Activated T-cell treated with anti-CD3 and anti-CD28 coated beads, Interleukin-2, amount 50 U/mL, for 1 hour (primary cell): ENCODE results near the gene TEDC2.

Source experiments
- DNase-seq: peaks from one replicate; pipeline ENCODE4 v3.0.0-alpha.2; 2020

TEDC2 gene

DNA sequence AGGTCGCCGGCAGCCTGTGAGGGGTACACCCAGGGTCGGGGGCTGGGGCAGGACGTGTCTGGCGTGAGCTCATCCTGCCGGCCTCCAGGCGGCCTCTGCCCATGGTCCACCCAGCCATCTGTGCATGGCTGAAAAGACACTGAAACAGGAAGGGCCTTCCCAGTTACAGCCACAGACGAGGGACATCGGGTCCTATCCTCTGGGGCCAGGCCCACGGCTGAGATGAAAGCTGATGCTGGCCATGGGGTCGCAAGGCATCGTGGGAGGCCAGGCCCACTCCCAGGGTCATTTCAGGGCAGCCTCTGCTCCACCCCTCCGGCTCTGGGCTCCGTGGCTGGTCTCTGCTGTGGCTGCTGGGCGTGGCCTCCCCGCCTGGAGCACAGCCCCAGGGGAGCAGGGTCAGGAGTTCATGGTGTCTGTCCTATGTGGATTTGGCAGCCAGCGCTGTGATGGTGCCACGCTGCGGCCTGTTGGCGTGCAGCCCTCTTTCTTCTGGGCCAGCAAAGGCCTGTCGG lies 37.3 kb downstream of the TEDC2 start:
- no peak for DNase-seq

DNA sequence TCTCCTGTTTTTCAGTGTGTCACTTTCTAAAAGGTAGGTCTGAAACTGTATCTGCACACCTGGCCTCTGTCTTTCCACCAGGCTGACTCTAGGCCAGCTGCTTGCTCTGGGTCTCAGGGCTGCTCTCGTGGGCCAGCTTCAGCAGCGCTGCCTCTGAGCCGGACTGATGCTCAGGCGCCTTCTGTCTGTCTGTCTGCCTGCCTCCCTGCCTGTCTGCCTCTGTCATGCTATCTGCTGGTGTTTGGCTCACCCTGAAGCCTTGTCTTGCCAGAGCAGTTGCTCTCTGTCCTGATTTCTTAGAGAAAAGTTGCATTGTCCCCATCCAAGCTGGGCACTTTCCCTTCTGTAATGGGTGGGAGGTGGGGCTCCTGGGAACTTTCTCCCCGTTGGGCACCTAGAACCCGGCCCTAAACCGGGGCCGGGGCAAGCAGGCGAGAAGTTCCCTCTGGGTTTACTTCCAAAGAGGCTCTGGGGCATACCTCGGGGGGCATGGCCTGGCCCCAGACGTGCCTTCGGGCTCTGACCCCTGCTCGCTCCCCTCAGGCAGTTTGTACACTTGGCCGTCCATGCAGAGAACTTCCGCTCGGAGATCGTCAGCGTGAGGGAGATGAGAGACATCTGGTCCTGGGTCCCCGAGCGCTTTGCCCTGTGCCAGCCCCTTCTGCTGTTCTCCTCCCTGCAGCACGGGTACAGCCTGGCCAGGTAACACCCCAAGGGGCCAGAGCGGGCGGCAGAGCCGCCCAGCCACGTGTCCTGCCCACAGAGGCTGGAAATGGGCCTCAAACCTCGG lies 38.0 kb downstream of the TEDC2 start:
- no peak for DNase-seq

DNA sequence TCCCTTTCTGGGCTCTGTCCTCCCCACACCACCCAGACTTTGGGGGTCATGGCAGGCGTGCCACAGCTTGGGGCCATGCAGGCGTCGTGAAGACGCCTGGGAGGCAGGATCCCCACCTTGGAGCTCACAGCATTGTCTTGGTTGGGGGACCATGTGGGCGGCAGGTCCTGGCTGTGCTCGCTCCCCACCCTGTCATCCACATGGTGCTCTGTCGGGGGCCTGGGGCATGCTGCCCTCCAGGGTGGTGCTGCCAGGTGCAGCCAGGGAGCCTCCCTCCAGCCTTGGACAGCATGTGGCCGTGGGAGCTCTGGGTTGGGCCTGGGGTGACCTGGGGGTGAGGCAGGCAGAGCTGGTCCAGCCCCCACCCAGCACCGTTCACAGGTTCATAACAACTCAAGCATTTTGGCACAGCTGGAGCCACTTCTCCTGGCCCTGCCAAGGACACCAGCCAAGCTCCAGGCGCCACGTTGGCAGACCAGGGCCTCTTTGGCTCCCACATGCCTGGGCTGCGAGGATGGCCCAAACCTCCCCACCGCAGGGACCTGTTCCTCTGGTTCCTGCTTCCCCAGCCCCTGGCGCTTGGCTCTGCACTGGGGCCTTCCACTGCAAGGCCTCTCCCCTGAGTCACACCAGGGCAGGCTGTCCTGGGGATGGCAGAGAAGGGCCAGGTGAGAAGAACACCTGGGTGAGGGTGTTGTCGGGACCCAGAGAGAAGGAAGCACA lies 38.8 kb downstream of the TEDC2 start:
- DNase-seq, result no peak

DNA sequence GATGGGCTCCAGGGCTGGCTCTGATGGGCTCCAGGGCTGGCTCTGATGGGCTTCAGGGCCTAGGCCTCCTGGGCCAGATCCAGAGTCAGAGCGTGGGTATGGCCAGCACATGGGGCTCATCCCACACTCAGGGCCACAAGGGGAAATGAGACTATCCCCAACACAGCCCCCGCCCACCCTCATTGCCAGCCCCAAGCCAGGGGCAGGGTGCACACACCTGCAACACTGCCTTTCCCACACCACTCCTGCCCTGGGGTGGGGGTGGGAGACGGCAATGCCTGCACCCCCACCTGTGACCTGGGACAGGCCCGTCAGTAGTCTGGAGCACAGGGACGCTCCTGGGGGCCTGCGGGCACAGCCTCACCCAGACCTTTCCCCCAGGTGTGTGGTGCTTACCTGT lies 39.5 kb downstream of the TEDC2 start:
- no peak for DNase-seq

DNA sequence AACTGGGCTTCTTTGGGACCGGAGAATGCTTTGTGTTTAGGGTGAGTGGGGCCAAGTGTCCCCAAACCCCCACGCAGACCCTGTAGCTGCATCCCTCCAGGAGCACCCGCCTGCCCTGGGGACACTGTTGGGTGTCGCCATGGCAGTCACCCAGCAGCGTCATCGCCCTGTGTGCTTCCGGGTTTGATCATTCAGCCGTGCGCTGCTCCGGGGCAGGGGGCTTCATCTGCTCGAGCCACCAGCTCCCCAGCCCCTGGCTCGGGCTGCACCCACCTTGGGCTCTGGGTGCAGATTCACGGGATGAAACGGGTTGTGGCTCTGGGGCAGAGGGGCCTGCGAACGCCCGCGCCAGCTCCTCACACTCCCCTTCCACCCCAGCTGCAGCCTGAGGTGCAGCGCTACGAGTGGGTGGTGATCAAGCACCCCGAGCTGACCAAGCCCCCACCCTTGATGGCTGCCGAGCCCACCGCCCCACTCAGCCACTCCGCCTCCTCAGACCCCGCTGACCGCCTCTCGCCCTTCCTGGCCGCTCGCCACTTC lies 40.1 kb downstream of the TEDC2 start:
- no peak for DNase-seq

DNA sequence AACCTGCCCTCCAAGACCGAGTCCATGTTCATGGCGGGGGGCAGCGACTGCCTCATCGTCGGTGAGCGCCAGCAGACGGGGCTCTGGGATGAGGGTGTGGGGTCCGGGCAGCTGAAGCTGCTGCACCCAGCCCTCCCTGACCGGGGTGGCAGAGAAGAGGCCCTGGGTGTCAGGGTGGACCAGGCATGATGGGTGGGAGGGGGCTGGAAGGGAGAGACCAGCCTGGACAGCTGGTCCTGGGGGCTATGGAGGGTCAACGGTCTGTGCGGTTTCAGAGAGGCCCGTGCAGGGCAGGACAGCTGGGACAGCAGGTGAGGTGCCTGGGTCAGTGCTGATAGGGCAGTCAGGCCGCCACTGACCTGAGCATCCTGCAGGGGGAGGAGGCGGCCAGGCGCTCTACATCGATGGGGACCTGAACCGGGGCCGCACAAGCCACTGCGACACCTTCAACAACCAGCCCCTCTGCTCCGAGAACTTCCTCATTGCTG lies 40.6 kb downstream of the TEDC2 start:
- no peak for DNase-seq

DNA sequence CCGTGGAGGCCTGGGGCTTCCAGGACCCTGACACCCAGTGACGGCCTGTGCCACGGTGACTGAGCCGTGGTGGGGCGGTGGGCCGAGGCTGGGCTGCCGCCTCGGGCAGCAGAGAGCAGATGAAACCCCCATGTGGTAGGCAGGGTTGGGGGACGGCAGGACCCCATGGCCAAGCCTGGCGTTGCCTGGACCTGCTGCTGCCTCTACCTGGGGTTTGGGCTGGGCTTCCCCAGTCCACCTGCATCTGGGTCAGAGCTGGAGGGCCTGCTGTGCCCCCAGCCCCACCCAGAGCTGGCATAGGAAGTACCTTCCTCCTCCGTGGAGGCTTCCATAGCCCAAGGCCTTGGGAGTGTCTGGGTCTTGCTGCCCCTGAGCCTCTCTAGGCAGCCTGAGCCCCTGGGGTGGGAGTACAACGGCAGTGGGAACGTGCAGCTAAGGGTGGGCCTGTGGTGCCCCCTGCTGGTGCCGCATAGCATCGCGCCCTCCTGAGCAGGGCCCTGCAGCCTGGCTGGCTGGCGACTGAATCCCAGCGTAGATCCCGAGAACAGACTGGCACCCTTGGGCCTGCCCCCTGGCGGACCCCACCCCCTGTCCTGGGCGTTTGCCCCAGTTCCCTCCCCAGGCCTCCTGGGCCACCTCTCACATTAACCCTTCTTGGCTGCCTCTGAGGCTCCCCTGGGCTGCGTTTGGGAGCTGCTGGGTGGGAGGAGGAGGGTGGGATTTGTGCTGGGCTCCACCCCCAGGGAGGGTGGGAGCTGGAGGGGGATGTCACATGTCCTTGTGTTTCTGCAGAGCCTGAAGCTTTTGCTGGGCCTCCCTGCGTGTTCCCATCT lies 41.2 kb downstream of the TEDC2 start:
- DNase-seq, result peak; percentile 87

DNA sequence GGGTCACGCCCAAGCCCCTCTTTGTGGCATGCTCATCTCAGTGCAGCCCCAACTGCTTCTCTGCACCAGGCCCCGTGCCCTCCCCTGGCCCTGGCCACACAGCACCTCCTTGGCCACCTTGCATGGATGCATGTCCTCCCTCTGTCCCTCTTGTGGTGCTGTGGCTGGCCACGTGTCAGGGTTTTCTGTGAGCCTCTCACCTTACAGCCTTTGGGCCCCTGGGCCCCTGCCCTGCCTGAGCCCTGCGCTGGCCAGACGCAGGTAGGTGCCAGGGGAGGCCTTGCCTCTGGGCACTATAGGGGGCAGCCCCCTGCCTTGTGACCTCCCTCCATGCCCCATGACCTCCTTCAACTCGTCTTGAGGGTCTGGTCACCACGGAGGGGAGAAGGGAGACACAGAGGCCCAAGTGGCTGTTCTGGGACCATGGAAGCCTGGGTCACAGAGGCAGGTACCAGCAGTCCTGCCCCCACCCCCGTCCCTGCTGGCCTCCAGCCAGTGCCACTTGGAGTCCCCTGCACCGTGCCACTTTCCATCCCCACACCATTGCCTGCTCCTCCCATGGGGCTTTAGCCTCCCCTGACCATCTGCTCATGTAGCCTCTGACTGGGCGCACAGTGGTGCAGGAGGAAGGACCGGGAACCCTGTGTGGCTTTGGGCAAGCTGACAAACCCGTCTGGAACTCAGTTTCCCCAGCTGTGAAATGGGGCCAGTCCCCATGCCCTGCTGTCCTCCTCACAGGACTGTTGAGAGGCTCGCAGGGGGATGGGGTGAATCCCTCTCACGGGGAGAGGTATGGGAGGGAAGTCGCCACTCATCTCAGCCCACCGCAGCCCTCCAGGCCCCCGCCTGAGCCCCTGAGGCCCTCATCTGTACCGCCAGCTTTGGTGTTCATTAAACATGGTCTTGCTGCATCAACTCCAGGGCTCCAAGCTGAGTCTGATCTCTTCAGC lies 42.3 kb downstream of the TEDC2 start:
- no peak for DNase-seq

DNA sequence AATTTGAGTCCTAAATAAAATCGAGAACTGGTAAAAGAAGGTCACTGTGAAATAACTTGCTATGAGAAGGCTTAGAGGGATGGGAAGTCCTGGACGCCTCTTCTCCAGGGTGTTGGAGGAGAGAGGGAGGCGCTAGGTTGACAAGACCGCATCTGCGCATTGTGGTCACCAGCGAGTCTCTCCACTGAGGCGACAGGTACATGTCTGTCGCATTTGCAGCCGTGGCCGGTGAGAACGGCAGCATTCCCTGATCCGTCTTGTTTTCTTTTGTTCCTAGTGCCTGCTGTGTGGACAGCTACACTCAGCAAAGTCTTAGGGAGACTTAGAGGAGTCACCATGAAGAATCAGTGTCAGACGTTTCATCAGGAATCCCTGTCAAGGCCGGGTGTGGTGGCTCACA lies 45.8 kb downstream of the TEDC2 start:
- no peak for DNase-seq

DNA sequence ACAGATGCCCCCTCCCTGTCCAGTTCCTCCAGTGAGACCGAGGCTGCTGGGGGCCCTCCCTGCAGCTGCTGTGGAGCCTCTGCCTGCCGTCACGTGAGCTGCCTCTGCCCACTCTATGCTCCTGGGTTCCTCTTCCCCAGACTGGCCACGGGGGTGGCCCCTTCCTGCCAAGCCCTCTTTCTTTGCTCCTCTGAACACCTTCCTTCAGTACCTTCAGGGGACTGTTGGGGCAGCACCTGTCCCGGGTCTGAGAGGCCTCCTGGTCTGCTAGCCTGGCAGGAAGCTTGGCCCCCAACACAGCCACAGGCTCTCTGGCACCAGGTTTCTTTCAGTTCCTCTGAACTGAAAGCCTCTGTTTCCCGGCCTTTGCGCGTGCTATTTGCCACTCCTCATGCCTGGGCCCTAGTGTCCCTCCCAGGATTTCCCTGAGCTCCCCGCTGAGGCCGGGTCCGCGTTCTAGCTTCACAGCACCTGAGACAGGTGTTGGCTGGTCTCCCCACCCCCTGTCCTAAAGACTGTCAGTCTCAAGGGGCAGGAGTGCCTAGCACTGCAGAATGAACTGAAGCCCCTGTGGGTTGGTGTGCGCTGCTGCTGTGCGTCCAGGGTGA lies 47.2 kb downstream of the TEDC2 start:
- no peak for DNase-seq

DNA sequence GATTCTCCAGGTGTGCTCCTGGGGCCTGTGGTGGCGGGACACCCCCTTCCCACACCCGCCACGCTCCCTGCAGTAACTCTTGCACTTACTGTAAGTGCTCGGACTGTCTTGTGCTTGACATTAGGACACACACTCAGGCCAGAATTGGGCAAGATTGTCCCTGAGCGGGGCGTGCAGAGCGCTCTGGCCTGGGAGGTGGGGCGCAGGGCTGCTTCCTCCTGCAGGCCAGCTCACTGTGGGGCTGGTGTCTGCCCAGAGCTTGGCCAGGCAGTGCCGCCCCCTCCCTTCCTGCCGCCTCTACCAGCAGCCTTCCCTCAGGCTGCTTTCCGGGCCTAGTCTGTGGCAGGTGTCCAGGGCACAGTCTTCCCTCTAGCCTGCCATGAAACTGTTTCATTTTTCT lies 47.8 kb downstream of the TEDC2 start:
- DNase-seq, result no peak

DNA sequence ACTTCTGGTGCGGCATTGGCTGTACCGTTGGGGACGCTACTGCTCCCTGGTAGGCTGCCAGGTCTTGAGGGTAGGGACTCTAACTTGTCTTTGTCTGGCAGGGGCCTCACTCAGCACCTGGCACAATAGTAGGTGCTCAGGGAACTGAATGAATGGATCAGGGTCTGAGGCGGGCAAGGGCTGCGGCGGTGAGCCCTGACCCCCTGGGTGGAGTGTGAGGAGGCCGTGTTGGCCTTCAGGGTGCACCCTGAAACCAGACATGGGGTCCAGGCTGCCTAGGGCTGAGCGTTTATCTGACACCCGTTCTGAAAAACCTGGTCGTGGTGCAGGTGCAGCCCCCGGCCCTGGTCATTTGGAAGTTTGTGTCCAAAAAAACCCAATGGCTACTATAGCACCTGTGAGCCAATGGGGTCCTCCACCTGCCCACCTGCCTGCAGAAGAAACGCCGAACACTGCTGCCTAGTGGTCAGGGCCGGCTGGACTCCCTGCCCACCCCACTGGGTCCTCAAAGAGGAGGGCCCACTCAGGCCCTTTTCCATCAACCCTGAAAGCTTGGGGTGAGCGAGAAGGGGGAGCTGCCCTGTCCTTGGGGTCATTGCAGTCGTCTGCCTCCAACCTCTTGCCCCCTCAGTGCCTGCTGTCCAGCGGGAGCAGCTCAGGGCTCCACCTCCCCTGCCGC lies 49.0 kb downstream of the TEDC2 start:
- no peak for DNase-seq

DNA sequence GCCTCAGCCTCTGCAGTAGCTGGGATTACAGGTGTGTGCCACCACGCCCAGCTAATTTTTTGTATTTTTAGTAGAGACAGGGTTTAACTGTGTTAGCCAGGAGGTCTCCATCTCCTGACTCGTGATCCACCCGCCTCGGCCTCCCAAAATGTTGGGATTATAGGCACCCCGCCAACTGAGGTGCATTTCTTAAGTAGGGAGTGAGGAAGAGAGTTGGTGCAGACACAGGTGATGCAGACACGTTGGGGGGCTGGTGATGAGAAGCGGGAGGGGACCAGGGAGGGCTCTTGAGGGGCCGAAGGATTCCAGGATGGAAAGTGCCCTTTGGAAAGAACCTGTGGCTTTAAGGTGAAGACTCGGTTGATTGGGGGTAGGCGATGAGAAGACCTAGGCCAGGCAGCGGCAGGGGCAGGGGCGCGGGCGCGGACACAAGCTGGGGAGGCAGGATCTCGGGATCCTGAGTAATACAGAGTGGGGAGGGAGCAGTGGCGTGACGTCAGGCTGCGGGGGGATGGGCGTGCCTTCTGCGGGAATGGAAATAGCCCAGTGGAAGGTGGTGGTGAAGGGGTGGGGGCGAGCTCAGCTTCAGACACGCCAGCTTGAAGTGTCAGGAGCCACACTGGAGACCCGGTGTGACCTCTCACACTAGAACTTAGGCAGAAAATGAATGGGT lies 51.4 kb downstream of the TEDC2 start:
- no peak for DNase-seq

DNA sequence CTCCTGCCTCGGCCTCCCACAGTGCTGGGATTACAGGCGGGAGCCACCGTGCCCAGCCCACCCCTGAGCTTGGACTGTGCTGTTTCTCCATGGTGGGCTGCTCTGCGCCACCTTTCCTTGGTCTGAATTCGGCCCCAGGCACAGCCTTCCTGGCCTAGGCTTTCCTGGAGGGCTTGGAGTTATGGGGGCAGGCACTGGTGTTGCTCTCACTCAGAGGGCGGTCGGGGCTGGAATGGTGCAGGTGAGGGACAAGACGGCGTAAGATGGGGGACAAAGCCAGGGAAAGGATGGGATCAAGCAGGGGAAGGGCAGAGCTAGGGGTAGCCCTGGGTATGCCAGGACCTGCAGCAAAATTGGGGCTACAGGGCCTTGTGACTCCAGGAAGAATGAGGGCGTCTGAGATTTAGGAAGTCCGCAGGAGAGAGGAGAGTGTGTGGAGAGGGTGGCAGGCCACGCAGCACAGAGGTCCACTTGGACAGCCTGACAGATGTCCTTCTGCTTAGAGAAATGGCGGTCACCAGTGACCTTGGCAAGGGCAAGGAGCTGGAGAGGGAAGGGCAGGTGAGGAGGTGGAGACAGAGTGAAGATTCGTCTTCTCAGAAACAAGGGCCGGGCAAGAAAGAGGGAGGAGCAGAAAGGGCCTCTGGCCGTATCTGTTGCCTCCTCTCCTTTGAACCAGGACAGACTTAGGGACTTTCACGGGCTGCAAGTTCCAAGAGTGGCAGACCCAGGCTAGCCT lies 52.3 kb downstream of the TEDC2 start:
- DNase-seq, result no peak

DNA sequence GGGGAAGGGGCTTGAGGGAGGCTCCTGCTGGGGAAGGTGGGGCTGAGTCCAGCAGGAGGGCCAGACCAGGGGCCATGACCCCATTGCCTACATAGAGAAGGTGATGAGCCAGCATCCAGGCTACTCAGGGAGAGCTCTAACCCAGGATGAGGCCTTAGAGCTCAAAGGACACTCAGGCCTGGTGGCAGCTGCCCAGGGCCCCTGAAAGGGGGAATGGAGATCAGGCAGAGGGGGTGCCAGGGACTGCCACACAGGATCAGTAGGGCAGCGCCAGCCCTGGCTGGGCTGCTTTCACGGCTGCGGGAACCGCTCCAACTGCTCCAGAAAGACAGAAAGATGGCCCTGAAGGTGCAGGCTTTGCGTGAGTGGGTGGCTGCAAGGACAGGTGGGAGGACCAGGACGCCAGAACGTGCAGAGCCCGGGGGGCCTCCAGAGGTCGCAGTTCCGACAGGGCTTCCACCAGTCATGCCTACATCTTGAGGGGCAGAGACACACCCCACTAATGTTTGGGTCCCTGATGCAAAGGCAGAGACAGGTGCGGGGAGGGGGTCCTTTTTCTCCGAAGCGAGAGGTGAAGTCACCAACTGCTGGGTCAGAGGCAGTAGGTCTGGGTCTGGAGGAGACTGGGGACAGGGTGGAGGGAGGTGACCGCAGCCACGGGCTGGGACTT lies 53.0 kb downstream of the TEDC2 start:
- DNase-seq, result peak; percentile 58

DNA sequence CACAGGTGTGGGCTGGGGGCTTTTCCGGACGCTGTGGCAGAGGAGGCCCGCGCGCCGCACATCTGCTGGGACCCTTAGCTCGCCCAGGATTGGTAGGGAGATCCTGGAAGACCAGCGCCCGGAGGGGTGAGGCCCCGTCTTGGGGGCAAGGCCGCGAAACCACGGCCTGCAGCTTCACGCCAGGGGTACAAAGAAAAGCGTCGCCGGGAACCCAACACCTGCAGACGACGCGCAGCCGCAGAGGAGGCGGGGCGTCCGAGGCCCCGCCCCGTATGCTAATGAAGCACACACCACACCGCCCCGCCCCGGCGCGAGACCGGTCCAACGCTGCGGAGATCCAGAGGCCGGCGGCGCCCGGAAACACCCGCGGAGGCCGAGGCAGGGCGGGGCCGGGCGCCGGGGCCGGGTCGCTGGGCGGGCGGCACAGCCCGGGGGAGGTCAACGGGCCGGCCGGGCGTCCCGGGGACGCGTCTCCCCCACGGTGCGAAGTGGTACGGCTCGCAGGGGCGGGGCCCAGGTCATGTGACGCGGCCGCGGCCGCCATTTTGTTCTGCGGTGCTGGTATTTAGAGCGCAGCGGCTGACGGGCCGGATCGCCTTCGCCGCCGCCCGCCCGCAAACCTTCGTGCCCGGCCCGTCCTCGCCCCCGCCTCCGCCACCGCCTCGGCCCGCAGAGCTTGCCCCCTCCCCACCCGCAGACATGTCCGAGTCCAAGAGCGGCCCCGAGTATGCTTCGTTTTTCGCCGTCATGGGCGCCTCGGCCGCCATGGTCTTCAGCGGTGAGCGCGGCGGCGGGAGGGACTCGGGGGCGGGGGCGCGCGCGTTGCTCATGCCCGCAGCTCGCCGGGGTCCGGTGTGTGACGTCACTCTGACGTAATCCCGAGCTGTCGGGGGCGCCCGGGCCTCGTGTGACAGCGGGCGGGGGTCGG lies 53.8 kb downstream of the TEDC2 start, which contains the start of gene ATP6V0C:
Gene ATP6V0C (plus strand): TSS at position 548 of the 928 bp plus-strand sequence. CDS start 152 bp downstream, at position 700.
- DNase-seq, result peak; percentile 94
